Ishikawa (cell line): ENCODE measurements around the gene LRBA.

Experiments
- CEBPB ChIP-seq: IDR thresholded peaks from 2 replicates; pipeline ENCODE4 v1.6.1; 2012
- EP300 ChIP-seq: IDR thresholded peaks from 2 replicates; pipeline ENCODE4 v1.6.1; 2012; ENCODE audit warnings: borderline replicate concordance
- FOXM1 ChIP-seq: IDR thresholded peaks from 2 replicates; pipeline ENCODE4 v1.6.1; 2012; ENCODE audit warnings: low read depth, borderline replicate concordance
- NFIC ChIP-seq: IDR thresholded peaks from 2 replicates; pipeline ENCODE4 v1.6.1; 2012
- RAD21 ChIP-seq: IDR thresholded peaks from 2 replicates; pipeline ENCODE4 v1.6.1; 2012; ENCODE audit warnings: low read depth
- TAF1 ChIP-seq: IDR thresholded peaks from 2 replicates; pipeline ENCODE4 v1.6.1; 2012; ENCODE audit warnings: low read depth, mild to moderate bottlenecking
- TCF12 ChIP-seq: IDR thresholded peaks from 2 replicates; pipeline ENCODE4 v1.6.1; 2012; ENCODE audit warnings: low read depth
- TEAD4 ChIP-seq: IDR thresholded peaks from 2 replicates; pipeline ENCODE4 v1.6.1; 2012
- USF1 ChIP-seq: IDR thresholded peaks from 2 replicates; pipeline ENCODE4 v1.6.1; 2012
- YY1 ChIP-seq: IDR thresholded peaks from 2 replicates; pipeline ENCODE4 v1.6.1; 2012; ENCODE audit warnings: low read depth
- ZBTB7A ChIP-seq: IDR thresholded peaks from 2 replicates; pipeline ENCODE4 v1.6.1; 2012; ENCODE audit warnings: low read depth
- TF ChIP-seq, protein P1 (sequence below): IDR thresholded peaks from 2 replicates; pipeline ENCODE4 v1.6.1; 2012; ENCODE audit warnings: low read depth, mild to moderate bottlenecking

DNA sequence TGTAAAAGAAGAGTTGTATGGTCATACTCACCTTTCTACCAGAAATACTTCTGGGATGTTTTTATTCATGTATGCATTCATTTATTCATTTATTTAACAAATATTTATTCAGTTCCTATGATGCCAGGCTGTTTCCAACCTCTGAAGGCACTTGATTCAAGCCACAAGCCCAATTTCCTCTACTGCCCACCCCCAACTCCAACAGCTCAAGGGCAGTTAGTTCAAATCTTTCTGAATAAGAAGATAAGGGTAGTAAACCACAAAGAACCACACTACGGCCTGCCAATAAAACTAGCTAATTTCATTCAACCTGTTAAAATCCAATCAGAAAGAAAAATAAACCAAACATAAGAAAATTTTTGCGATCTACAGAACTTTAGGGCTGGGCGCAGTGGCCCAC is 31.2 kb downstream of the LRBA start:
- TF ChIP-seq FOXM1 (no peak), TCF12 (no peak), CEBPB (no peak), EP300 (no peak), TAF1 (no peak), USF1 (no peak), YY1 (no peak), NFIC (no peak), RAD21 (no peak), TEAD4 (no peak), ZBTB7A (no peak)
- TF ChIP-seq, protein P1, sequence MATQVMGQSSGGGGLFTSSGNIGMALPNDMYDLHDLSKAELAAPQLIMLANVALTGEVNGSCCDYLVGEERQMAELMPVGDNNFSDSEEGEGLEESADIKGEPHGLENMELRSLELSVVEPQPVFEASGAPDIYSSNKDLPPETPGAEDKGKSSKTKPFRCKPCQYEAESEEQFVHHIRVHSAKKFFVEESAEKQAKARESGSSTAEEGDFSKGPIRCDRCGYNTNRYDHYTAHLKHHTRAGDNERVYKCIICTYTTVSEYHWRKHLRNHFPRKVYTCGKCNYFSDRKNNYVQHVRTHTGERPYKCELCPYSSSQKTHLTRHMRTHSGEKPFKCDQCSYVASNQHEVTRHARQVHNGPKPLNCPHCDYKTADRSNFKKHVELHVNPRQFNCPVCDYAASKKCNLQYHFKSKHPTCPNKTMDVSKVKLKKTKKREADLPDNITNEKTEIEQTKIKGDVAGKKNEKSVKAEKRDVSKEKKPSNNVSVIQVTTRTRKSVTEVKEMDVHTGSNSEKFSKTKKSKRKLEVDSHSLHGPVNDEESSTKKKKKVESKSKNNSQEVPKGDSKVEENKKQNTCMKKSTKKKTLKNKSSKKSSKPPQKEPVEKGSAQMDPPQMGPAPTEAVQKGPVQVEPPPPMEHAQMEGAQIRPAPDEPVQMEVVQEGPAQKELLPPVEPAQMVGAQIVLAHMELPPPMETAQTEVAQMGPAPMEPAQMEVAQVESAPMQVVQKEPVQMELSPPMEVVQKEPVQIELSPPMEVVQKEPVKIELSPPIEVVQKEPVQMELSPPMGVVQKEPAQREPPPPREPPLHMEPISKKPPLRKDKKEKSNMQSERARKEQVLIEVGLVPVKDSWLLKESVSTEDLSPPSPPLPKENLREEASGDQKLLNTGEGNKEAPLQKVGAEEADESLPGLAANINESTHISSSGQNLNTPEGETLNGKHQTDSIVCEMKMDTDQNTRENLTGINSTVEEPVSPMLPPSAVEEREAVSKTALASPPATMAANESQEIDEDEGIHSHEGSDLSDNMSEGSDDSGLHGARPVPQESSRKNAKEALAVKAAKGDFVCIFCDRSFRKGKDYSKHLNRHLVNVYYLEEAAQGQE = no peak
